Gastrocnemius medialis (tissue), 4 donors: ENCODE measurements around the gene ZFAND2B. TPM values are rescaled to one million over a fixed set of nuclear protein-coding genes. Genes with fewer than 3 reads are reported as not detected.

ENCODE experiments used
- ATAC-seq, 2 donors: fragments of 150-250 bp; one replicate each; pipeline ENCODE4 v1.9.1; 2016
- DNase-seq, 2 donors: peaks; one replicate each; pipeline ENCODE4 v3.0.0-alpha.2; 2019
- H3K27ac ChIP-seq, 4 donors: fragments of 200-600 bp; sonication (generic); 1 replicate in 1 of 4; 2 replicates in 3 of 4; pipeline ENCODE4 v1.5.1; 2016 to 2018; ENCODE audit warnings: mild to moderate bottlenecking in 2 of 4, moderate library complexity in 1 of 4
- H3K27me3 ChIP-seq, 3 donors: fragments of 200-600 bp; sonication (generic) in 2 of 3; 1 replicate in 1 of 3; 2 replicates in 2 of 3; pipeline versions ENCODE4 v1.5.1 to v1.6.0; 2016 to 2019; ENCODE audit warnings: mild to moderate bottlenecking in 1 of 3, moderate library complexity in 1 of 3
- H3K36me3 ChIP-seq, 2 donors: fragments of 200-600 bp; sonication (generic) in 1 of 2; one replicate each; pipeline ENCODE4 v1.5.1; 2017 to 2018
- H3K4me1 ChIP-seq, 2 donors: fragments of 200-600 bp; sonication (generic) in 1 of 2; one replicate each; pipeline ENCODE4 v1.5.1; 2016 to 2017; ENCODE audit warnings: mild to moderate bottlenecking in 2 of 2
- H3K4me3 ChIP-seq, 4 donors: fragments of 200-600 bp; sonication (generic) in 3 of 4; 1 replicate in 1 of 4; 2 replicates in 3 of 4; pipeline ENCODE4 v1.5.1; 2016 to 2019; ENCODE audit warnings: mild to moderate bottlenecking in 2 of 4
- H3K9me3 ChIP-seq, 3 donors: fragments of 200-600 bp; sonication (generic) in 2 of 3; 1 replicate in 1 of 3; 2 replicates in 2 of 3; pipeline ENCODE4 v1.5.1; 2016 to 2019
- CTCF ChIP-seq, 5 experiments: fragments of 450-650 bp in 3 of 5; fragments of 200-600 bp in 2 of 5; sonication (generic) in 2 of 5; IDR thresholded peaks in 4 of 5; conservative IDR thresholded peaks in 1 of 5; 1 replicate in 4 of 5; 2 replicates in 1 of 5; pipeline ENCODE4 v1.5.1; 2016 to 2019; ENCODE audit warnings: antibody characterized with exemption in 5 of 5, mild to moderate bottlenecking in 3 of 5, moderate library complexity in 3 of 5
- POLR2A ChIP-seq, 2 donors: fragments of 450-650 bp; IDR thresholded peaks; one replicate each; pipeline ENCODE4 v1.6.1; 2017; ENCODE audit warnings: antibody characterized with exemption in 2 of 2, mild to moderate bottlenecking in 2 of 2, moderate library complexity in 2 of 2
- in situ Hi-C, 4 donors: fragments of 200-750 bp; cut with MboI; loops; one replicate each; pipeline versions ENCODE4 v1.15.0 to v1.8.0; 2017; ENCODE audit warnings: low sequenced_read_pairs in 4 of 4
- intact Hi-C: fragments of 100-400 bp; cut with DNase I; formaldehyde crosslinking; loops from one replicate; pipeline ENCODE4 v1.15.1; 2023; ENCODE audit warnings: low total_unique reads
- total RNA-seq, 4 donors: library from RNA; depleted of rRNA; stranded (reverse); fragments of >200 nt; gene quantifications; one replicate each; pipeline versions ENCODE4 v1.1.0 to v1.2.3, GENCODE V29; 2016

Gene ZFAND2B
- total RNA-seq, 4 donors from 2014 or later: 33.2 to 60.8 (median 41.2) TPM

- ATAC-seq: no peak
- Histone ChIP-seq H3K27me3 (no peaks in the 10 kb centered on the region), H3K4me3 (no peak overlapping the region), H3K27ac (peak overlapping the region in 1 of 4 donors; percentile 3), H3K4me1 (peaks cover 18 to 25% of the 10 kb centered on the region in 2 donors), H3K36me3 (peaks cover 0 to 37% of the 10 kb centered on the region in 2 donors), H3K9me3 (no peaks in the 10 kb centered on the region)
- TF ChIP-seq POLR2A (IDR thresholded peaks at IDR 0.05) (no peak), CTCF (IDR thresholded peaks at IDR 0.05 in 4 of 5, conservative IDR thresholded peaks at IDR 0.05 in 1 of 5) (no peak)
- intact Hi-C loops (no loop called here), in situ Hi-C loops (loop anchor here in 3 of 4 donors (5.0 to 25.0 kb wide), 2 partner anchors 33 to 113 kb away; partner anchors contain the start of genes ZFAND2B (in 2 of the 3) and DNAJB2 (in 1 of the 3))
- no peak for DNase-seq
Measured at GRCh38 chr2:219174146-219174545, 32.4 kb upstream of the ZFAND2B start.

- H3K4me1 ChIP-seq: peaks cover 22 to 31% of the 10 kb centered on the region in 2 donors
- ATAC-seq (no peak), DNase-seq (no peak)
- TF ChIP-seq CTCF (IDR thresholded peaks at IDR 0.05 in 4 of 5, conservative IDR thresholded peaks at IDR 0.05 in 1 of 5) (no peak), POLR2A (IDR thresholded peaks at IDR 0.05) (no peak)
- H3K4me3 ChIP-seq: no peak overlapping the region
- H3K27me3 ChIP-seq: no peaks in the 10 kb centered on the region
- in situ Hi-C loops: loop anchor here in 3 of 4 donors (5.0 to 25.0 kb wide), 2 partner anchors 32 to 112 kb away; partner anchors contain the start of genes ZFAND2B (in 2 of the 3) and DNAJB2 (in 1 of the 3)
- H3K36me3 ChIP-seq: peaks cover 0 to 43% of the 10 kb centered on the region in 2 donors
- H3K27ac ChIP-seq: peak overlapping the region in 1 of 4 donors; percentile 3
- H3K9me3 ChIP-seq: no peaks in the 10 kb centered on the region
- intact Hi-C loops: loop anchor here (5.0 kb wide), 1 partner anchor 212 kb away; the partner anchor contains the start of gene DNPEP
Measured at GRCh38 chr2:219174801-219175200, 31.8 kb upstream of the ZFAND2B start.

- no peaks in the 10 kb centered on the region for H3K27me3 ChIP-seq
- peak overlapping the region in 2 of 4 donors; percentile 87 to 94 for H3K4me3 ChIP-seq
- in situ Hi-C loops (no loop called here), intact Hi-C loops (loop anchor here (5.0 kb wide), 1 partner anchor 212 kb away; the partner anchor contains the start of gene DNPEP)
- no peaks in the 10 kb centered on the region for H3K9me3 ChIP-seq
- peaks cover 22 to 31% of the 10 kb centered on the region in 2 donors for H3K4me1 ChIP-seq
- H3K27ac ChIP-seq: peak overlapping the region; percentile 94 to 99 (median 99)
- TF ChIP-seq POLR2A (IDR thresholded peaks at IDR 0.05) (no peak), CTCF (IDR thresholded peaks at IDR 0.05 in 4 of 5, conservative IDR thresholded peaks at IDR 0.05 in 1 of 5) (no peak)
- DNase-seq: no peak
- H3K36me3 ChIP-seq: peaks cover 0 to 49% of the 10 kb centered on the region in 2 donors
- no peak for ATAC-seq
Measured at GRCh38 chr2:219175486-219175885, 31.1 kb upstream of the ZFAND2B start.

GRCh38 chr2:219175928-219176817, 30.4 kb upstream of the ZFAND2B start:
- Histone ChIP-seq H3K27ac (peak overlapping the region; percentile 94 to 99 (median 99)), H3K4me1 (peaks cover 22 to 26% of the 10 kb centered on the region in 2 donors), H3K4me3 (peak overlapping the region; percentile 87 to 96 (median 95)), H3K27me3 (no peaks in the 10 kb centered on the region), H3K36me3 (peaks cover 0 to 56% of the 10 kb centered on the region in 2 donors), H3K9me3 (no peaks in the 10 kb centered on the region)
- in situ Hi-C loops (no loop called here), intact Hi-C loops (loop anchor here (2.0 to 5.0 kb wide), 3 partner anchors 69 to 211 kb away; partner anchors contain the start of genes DNPEP, GLB1L, STK16 and TUBA4A)
- TF ChIP-seq CTCF (IDR thresholded peaks at IDR 0.05 in 4 of 5, conservative IDR thresholded peaks at IDR 0.05 in 1 of 5) (peak in 3 of 5 experiments; percentile 27 to 31 (median 29)), POLR2A (IDR thresholded peaks at IDR 0.05) (no peak)
- DNase-seq (peak; percentile 41 to 60), ATAC-seq (peak; percentile 38 to 40)
